ENCODE measurements around the gene THRB.

The THRB gene

DNA sequence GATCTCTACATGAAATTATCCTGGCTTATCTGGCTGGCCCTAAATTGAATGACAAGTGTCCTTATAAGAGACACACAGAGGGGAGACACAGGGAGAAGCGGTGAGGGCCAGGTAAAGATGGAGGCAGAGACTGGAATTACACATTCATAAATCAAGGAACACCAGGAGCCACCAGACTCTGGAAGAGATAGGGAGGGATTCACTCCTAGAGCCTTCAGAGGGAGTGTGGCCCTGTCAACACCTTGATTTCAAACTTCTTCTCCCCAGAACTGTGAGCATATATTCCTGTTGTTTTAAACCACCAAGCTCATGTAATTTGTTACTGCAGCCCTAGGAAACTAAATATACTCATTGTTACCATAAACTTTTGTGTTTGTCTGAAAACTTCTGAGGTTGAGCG, 193.7 kb downstream of the THRB start:
- no peak for DNase-seq

DNA sequence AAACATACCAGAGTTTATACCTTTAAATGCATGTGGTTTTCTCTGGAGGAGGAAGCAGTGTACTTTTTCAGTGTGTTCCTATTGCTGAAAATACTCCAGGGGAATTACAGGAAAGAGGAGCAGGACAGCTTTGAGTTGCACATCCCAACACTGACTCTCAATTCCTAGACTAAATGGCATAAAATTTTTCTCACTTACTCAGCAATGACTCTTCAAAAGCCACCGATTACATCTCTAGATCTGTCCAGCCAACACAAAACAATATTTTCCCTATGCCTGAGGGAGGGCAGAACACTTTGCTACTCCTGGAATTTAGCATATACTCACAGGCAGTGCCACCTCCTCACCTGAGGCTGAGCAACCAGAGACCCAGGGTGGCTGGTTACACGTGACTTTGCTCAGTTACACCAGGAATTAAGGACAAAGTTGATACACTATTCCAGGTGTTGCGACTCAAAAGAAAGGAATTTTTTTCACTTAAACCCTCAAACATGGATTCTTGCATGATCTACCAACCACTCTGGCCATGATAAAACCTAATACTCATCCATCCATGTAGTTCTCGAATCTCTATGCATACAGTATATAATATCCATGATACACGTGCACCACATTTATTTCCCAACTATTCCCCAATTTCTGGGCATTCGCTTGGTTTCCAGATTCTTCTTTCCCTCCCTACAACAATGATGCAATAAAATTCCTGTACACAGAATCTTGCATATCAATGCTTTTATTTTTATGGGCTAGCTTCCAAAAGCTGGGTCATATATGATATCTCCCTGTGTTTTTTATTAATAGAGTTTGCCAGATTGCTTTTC, 194.6 kb downstream of the THRB start:
- no peak for DNase-seq

DNA sequence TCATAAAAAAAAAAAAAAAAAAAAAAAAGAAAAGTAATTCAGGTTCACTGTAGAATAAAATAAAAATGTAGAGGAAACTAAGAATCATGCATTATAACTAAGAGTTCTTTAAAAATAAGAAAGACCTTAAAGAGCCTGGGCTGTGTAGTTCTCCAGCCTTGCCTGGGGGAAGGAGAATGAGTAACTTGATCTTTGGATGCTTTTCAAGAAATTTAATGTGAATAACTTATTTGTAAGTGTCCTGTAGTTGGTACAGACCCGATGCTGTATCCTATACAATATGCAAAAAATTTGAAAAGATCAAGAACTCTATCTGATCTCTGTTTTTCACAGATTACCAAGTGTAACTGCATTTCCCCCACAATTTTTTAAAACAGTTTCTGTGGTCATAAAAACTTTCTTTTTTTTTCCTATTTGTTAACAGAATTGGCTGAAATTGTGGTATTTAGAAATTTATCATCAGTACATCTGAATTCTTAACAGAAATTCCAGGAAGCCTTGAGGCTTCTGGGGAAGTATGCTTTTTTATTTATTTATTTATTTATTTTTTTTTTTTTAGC, 195.3 kb downstream of the THRB start:
- no peak for DNase-seq

DNA sequence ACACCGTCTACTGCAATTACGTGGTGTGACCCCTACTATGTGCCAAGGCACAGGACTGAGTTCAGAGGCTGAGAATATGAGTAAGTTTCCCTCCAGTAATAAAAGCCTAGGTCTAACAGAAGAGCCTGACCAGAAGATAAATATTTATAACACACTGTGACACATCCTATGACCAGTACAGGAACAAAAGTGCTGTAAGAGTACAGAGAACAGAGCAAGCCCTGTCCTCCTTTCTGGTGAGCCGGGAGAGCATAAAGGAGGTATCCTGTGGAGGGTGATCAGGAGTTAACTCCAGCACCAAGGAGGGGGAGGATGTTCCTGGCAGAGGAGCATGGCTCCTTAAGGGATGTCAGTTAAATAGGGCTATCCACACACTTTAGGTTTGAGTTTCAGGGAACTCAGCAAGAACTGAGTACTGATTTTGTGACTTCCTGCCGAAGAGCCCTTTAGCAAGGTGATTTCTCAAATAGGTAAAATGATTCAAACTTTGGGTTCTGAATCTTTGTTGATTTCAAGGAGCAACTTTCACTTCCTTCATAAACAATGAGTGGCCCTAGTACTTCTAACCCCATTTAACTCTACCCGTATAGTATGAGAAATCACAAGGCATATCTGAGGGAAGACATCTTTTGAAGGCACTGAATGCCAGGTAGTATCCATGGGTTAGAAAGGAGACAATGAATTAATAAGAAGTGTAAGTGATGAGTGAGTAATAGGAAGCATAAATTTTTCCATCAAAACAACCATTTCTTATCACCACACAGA, 198.0 kb downstream of the THRB start:
- no peak for DNase-seq

DNA sequence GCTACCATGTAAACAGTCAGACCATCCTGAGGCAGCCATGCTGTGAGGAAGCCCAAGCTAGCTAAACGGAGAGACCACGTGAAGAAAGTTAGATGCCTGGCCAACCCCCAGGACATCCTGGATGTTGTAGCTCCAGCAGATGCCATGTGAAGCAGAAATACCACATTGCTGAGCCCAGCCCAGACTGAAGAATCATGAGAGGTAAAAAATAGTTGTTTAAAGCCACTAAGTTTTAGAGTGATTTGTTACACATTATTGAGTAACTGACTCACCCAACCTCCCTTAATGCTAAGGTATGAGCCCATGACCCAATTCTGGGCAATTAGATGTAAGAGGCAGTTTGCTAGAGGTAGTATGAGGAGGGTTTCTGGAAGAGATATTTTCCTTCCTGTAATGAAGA, 200.5 kb downstream of the THRB start:
- no peak for DNase-seq

DNA sequence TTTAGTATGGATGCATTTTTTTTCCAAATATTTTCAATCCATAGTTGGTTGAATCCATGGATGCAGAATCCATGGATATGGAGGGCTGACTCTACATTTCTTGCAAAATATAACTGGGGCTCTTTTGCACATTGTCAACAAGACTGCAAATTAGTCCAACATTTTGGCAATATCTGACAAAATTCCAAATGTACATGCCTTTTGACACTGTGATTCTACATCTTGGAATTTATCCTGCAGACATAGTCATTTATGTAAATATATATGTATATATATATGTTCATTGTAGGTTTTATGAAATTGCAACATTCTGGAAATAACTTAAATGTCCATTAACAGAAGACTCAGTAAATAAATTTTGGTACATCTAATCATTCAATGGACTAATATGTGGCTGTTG, 203.0 kb downstream of the THRB start:
- DNase-seq = no peak

DNA sequence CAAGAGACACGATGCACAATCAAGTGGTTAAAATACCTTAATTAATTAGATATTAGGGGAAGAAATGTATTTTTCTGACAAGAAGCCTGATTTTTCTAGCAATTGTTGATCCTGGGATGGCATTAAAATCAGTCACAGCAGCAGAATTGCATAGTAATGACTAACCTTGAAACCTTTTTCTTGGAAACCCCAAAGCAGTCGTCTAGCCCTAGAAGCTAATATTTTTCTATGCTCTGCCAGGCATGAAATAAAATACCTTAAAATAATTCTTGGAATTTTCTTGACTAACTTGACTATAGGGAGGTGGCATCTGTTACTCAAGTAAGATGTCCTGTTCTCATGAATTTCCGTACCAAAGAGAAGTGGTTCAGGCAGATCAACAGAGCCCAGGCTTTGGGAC, 204.1 kb downstream of the THRB start:
- no peak for DNase-seq

DNA sequence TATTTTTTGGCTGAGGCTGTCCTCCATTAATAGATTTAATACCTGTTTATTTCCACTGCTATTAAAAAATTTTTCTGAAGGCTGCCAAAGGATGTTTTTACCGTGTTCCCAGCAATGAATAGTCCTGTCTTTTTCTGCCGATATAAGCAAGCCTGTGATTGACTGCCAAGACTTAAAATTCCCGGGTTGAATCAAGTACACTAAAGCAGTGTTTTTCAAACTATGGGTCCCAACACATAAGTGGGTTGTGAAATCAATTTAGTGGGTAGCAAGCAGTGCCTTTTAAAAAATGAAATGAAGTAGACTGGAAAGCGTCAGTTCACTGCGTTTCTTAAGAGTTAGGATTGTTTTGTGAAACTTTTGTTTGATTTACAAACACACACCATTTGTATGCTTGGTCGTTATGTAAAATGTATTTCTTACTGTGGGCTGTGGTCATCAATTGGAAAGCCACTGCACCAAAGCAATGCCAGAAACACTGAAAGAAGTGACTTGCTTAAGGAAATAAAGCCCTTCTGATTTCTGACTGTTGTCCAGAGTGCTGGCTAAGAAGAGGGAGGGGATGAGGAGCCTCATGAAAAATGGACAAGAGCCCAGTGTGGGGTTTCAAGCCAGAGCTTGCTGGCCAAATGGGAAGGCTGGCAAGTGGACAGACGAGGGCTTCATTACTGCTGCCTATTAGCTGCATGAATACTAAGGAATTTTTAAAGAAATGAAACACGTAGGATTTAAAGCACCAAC, 206.0 kb downstream of the THRB start:
- DNase-seq = no peak

DNA sequence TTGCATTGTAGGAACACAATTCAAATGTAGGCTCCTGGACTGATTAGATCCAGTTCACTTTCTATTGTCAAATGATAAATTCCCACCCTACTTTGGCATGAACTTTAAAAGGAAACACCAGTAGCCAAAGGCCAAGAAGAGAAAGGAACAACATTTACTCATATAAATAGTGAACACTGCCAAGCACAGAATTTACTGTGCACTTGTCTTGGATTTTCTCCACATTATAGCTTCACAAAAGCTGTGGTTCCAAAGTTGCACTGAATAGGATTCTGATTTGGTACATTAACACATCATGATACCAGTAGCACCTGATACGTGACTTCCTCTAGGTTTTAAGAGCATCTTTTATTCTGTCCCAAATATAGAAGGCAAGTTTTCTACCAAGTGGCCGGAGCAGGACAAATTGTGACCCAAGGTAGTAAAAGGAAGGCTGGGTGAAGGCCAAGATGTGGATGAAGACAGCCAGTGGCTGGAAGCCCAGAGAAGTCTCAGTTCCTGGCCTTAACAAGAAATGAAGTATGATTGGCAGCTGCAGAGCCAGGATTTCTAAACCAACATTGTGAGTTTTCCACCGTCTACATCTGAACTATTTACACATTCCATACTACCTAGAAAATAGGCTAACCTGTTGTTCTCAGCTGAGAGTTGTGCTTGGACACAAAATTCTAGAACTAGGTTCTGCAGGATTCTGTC, 206.7 kb downstream of the THRB start:
- DNase-seq = no peak

DNA sequence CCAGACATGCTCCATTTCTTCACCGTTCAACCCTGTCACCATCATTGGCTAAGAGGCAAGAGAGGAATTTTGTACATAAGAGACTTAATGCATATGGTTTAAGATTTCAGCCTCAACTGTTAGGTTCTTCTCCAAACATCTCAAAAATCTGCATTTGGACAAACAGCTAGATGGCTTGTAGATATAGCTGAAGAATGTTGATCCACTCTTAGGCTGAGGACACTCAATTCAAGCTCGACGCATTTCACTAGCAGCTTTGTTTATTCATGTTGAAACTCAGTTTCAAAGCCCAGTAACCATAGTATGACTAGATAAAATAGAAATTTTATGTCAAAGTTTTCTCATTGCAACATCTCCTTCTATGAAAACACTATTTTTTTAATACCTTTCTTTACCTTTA, 208.2 kb downstream of the THRB start:
- DNase-seq = no peak

DNA sequence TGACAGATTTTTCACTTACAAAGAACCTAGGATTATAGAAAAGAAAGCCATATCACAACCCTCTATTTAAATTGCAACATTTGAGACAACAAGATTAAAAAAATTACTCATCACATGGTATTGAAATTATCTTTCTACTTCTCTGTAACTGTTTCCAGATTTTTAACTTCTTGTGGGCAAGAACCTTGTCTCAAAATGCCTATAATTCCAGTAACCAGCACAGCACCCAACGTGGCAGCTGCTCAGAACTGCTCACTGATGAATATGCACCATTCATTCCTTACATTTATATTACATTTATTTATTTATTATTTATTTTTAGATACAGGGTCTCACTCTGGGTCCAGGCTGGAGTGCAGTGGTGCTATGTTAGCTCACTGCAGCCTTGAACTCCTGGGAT, 216.1 kb downstream of the THRB start:
- DNase-seq = no peak

DNA sequence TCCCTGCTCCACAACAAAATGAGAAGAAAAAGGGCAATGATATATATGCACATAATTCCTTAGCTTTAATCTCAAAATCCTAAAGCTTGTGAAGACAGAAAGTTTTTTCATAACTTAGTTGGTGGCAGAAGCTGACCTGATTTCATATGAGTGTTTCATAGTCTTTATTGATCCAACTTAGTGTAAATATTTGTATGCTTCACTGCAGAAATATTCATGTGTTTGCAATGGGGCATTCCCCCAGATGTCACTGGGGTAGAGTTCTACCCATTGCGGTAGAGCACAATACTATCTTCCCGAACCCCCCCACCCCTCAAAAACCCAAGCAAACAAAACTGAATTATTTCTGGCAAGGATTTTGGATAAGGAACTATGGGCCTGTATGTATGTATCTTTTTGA, 221.2 kb downstream of the THRB start:
- DNase-seq = no peak

DNA sequence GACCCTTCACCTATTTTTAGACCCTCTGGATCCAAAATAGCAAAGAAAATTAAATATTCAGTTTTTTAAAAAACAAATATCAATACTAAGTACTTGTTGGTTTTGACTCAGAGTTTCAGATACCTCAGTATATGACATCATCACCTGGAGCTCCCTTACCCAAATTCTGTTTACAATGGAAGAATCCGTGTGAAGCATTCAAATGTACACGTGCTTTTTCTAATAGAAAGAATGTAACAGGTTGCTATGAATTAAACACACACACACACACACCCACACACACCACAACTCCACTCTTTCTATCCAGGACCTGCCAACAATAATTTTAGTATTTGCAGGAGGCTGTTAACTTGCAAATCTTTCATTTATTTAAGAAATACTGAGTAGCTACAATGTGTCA, 221.8 kb downstream of the THRB start:
- DNase-seq = no peak

DNA sequence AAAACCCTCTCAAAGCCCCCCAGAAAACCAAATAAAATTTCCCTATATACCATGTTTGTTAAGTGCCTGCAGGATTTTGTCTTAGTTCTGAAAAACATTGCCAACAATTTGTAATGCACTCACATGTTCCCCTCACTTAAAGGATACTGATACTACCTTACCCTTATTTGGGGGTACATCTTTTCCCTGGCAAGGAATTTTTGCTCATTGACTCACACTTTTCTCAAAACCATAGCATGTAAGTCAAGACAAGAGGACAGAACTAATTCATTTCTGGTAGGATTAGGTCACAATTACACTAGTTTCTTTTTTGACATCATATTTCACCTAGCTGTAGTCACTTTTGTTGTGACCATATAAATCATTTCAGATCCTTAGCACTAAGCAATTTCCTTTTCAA, 222.2 kb downstream of the THRB start:
- no peak for DNase-seq

DNA sequence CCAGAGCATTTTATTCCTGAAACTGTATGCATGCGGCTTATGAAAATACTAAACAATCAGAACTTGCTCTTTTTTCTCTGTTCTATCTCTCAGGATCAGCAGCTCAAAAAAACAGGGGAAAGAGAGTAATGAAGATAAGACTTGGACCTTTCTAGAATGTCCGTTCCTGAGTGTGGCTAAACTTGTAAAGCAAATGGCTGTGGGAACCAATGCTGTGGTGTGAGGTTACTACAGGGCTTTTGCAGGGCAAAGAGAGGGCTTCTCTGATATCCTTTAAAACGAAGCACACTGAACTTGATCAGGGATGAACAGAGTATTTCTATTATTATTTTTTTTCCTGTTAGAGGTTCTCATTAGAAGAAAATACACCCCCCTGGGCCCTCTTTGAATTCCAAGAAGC, 223.4 kb downstream of the THRB start:
- no peak for DNase-seq

DNA sequence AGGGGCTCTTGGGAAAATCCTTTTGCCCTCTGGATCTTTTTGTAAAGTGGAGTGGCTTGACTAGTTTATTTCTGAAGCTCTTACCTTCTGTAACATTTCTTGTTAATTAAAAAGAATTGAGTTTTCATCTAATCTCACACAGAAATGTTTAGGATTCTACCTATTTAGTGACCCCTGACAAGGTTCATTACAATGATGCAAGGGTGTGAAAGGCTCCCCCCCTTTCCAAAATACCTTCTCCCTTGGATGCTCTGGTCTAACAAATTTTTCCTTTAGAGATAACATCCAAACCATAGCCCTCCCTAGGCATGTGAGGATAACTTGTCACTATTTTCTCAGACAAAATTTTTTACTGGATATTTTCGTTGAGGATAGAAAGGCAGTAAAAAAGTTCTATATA, 223.9 kb downstream of the THRB start:
- no peak for DNase-seq

DNA sequence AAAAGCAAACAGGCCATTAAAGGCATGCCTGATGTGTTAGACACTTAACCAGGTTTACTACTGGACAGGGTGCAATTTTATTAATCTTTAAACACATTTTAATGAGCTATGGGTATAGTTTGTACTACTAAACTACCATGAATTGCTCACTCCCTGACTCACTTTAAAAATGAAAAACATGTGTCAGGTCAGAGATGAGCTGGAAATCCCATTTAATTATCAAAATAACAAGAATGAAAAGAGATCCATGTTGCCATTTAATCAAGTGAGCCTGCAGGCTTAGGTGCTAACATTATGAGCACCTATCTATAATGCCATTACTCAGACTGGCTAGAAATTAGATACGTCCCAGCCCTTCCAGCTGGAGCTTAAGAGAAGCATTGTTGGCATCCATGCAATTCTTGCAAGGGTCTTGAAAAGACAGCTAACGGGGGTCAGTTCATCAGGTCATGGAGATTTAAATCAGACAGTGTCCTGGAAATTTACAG, 224.4 kb downstream of the THRB start:
- no peak for DNase-seq

DNA sequence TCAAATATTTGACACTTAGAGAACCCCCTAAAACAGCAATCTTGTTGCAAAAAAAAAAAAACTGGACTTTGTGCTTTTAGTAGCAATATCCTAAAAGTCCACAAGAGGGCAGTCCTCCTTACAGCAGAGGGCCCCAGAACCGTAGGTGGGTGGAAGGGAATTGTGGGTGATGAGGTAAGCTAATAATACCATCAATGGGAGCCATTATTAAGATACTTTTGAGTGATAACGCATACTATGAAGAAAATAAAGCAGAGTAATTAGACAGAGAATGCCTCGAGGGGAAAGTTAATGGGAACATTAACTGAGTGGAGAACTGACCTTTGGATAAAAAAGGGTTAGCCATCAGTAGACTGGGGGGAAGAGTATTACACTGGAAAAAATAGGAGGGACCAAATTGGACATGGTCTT, 229.9 kb downstream of the THRB start:
- DNase-seq = no peak

DNA sequence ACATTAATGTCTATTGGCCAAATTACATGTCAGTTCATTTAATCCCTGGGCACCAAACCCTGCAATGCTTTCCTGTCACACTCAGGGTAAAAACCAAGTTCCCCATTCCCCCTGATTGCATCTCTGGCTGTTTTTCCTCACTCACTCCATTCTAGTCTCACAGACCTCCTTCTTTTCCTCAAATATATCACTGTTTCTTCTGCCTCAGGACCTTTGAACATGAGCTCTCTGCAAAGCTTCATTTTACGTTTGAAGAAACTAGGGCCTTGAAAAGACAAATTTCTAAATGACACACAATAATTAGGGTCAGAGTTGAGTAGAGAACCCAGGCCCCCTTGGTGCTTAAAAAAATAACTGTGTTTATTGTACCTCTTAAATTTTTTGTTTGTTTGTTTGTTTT, 230.6 kb downstream of the THRB start:
- DNase-seq = no peak

DNA sequence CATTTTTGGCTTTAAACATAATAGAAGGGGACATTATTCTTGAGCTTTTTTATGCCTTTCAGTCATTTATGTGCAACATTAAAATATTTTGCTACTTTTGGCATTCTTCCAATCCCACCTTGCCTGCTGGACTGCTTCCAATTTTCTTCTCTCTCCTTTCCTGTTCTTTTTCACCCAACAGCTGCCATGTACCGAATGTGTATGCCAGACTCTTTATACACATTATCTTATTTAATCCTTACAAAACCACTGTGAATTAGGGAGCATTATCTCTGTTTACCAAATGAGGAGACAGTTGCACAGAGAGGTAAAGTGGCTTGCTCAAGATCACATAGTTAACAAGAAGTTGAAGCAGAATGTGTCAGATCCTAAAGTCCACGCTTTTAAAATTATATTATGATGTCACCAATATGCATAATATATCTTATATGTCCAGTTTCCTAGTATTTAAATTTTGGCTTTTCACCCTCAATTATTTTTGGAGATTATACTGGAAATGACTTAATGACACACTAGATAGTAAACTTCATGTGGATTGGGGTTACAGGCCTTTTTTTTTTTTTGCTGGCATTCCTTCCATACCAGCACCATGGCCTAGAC, 231.5 kb downstream of the THRB start:
- no peak for DNase-seq

DNA sequence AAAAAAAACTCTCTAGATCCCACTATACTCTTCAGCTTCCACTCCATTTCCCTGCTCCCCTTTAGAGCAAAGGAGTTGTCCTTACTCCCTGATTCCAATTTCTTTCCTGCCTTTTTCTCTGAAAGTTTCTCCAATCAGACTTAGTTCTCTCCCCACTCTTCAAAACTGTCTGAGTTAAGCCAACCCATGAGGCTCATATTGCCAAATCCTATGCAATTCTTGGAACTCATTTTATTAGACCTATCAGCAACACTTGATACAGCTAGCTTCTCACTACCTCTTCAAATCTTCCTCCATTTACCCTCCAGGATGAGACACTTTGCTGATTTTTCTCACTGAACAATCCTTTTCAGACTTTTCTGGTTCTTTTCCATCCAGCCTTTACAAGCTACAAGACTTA, 233.1 kb downstream of the THRB start:
- DNase-seq = no peak

DNA sequence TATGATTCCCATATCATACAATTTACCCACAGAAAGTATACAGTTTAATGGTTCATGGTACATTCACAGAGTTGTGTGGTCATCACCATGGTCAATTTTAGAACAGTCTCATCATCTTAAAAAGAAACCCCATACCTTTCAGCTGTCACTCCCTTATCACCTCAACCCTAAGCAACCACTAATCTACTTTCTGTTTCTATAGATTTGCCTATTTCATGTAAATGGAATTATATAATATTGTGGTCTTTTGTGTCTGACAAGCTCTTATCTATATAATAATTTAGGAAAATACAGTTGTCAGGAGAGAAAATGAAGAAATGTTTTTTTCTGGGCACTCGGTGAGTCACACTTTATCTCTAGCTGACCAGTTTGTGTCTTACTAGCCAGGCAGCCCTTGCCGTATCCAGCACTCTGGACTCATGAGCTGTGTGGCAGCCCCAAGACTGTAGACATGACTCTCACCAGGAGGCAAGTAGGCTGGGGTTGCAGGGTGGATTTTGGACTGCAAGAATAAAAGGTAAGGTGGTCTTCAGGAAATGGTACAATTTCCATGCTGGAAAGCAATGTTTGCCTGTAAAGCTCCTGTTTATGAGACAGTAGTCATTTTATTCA, 234.6 kb downstream of the THRB start:
- DNase-seq = no peak

All from NCI-H1092 (cell line).